ENCODE measurements around the gene HLX. TPM values are rescaled to one million over a fixed set of nuclear protein-coding genes. Genes with fewer than 3 reads are reported as not detected.

HLX gene
- total RNA-seq, 4 donors from 2014 or later: 26.4 to 46.7 (median 34.5) TPM

GRCh38 chr1:220922951-220923350 is 43.7 kb downstream of the HLX start:
- TF ChIP-seq, protein P1, sequence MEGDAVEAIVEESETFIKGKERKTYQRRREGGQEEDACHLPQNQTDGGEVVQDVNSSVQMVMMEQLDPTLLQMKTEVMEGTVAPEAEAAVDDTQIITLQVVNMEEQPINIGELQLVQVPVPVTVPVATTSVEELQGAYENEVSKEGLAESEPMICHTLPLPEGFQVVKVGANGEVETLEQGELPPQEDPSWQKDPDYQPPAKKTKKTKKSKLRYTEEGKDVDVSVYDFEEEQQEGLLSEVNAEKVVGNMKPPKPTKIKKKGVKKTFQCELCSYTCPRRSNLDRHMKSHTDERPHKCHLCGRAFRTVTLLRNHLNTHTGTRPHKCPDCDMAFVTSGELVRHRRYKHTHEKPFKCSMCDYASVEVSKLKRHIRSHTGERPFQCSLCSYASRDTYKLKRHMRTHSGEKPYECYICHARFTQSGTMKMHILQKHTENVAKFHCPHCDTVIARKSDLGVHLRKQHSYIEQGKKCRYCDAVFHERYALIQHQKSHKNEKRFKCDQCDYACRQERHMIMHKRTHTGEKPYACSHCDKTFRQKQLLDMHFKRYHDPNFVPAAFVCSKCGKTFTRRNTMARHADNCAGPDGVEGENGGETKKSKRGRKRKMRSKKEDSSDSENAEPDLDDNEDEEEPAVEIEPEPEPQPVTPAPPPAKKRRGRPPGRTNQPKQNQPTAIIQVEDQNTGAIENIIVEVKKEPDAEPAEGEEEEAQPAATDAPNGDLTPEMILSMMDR (IDR thresholded peaks at IDR 0.05): no peak
- DNase-seq (ENCODE audit: low spot score) (no peak), ATAC-seq (ENCODE audit: low FRiP score) (no peak)

DNA sequence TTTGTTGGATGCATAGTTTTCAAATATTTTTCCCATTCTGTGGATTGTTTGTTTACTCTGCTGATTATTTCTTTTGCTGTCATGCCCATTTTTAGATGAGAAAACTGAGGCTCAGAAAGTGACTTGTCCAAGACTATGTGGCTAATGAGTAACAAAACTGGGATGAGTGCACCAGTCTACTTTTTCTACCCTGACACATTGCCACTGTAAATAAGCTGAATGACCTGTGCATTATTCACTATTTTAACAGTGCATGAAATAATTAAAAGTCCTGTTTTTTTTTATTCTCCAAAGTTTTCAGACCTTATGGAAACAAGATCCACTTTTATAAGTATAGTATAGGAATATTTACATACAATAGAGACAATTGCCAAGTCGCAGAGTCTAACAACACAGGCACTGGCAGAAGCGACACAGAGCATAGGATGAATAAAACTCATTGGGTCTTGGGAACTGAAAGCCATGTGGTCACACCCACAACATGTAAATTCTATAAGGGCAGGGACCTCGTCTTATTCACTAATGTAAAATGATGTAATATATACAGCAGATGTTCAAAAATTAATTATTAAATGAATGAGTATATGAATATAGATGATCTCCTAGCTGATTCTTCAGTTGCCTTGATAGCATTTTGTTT is 45.2 kb downstream of the HLX start:
- TF ChIP-seq, protein P1 (IDR thresholded peaks at IDR 0.05): no peak
- no peak for ATAC-seq (ENCODE audit: low FRiP score)
- DNase-seq (ENCODE audit: low spot score): no peak

- no peak for ATAC-seq (ENCODE audit: low FRiP score)
- TF ChIP-seq, protein P1 (IDR thresholded peaks at IDR 0.05): no peak
- DNase-seq (ENCODE audit: low spot score): no peak
Observed at GRCh38 chr1:220925707-220926106, 46.5 kb downstream of the HLX start.

DNA sequence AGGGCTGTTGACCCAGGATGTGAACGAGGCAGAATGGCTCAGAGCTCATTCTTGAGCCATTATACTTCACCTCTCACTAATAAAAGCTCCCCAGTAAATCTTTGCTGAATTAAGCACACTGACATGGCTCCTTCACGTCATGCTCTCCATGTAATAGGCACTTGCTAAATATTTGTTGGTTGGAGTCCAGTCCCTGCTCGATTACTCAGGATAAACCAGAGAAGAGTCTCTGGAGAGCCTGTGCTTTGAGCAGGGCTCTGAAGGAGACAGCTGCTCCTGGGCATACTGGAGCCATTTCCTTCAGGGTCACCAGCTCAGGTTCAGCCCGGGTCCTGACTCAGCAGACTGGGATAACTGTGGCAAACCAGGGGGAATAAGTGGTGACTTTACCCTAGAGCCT is 46.9 kb downstream of the HLX start:
- no peak for ATAC-seq (ENCODE audit: low FRiP score)
- TF ChIP-seq, protein P1 (IDR thresholded peaks at IDR 0.05): no peak
- no peak for DNase-seq (ENCODE audit: low spot score)

DNA sequence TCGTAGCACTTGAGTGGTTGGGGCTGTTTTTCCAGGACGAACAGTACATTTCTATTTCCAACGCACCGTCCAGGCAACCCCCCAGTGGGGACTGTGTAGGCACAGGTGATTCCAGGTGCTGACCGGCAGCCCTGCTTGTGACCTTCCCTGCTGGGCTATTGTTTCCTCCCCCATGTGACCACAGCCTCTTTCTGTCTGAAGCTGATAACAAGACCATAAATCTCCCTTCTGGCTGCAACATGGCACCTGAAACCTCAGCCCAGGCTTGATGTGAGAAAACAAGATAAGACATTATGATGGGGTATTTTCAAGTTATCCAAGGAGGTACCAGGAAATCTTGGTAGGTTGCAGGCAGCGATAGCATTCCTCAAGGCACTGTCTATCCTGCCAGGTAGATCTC is 48.2 kb downstream of the HLX start:
- TF ChIP-seq, protein P1 (IDR thresholded peaks at IDR 0.05): no peak
- no peak for ATAC-seq (ENCODE audit: low FRiP score)
- no peak for DNase-seq (ENCODE audit: low spot score)

- ATAC-seq (ENCODE audit: low FRiP score): no peak
- no peak for DNase-seq (ENCODE audit: low spot score)
- TF ChIP-seq, protein P1 (IDR thresholded peaks at IDR 0.05): no peak
Observed at GRCh38 chr1:220928320-220928719, 49.1 kb downstream of the HLX start.

DNA sequence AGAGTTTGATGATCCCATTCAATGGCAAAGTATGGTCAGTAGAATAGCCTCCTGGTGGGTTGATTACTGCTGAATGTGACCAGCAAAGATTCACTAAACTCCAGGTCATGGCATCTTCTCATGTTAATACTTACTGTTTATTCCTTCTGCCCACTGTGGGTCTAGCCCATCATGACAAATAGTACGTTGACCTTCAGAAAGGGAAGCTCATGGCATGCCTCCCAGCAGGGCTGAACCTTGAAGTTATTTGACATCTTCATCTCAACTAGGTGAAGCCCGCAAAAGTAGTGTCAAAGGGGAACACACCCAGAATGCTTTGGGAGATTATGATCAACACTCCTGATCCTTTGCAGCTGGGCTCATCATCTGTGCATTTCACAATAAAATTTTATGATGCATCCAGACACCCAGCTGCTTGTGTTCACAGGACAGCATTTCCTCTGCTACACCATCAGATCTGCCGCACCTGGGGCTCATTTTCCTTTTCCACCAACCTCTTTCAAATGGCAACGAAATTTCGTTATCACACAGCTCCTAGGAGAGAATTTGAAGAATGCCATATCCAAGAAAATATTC is 49.6 kb downstream of the HLX start:
- ATAC-seq (ENCODE audit: low FRiP score): no peak
- DNase-seq (ENCODE audit: low spot score): no peak
- TF ChIP-seq, protein P1 (IDR thresholded peaks at IDR 0.05): no peak

Data from omental fat pad (tissue), 4 donors.